Heart left ventricle (tissue), 16 donors: ENCODE measurements around the gene GGACT. TPM values are rescaled to one million over a fixed set of nuclear protein-coding genes. Genes with fewer than 3 reads are reported as not detected.

Experiments
- ATAC-seq, 4 donors: fragments of 200-7000 bp; cut with Tn5 transposase; one replicate each; pipeline ENCODE4 v1.9.1; 2020 to 2022; ENCODE audit warnings: moderate library complexity in 4 of 4, mild to moderate bottlenecking in 3 of 4, moderate number of reproducible peaks in 1 of 4
- DNase-seq, 5 donors: peaks; one replicate each; pipeline ENCODE4 v3.0.0-alpha.2; 2020
- H3K27ac ChIP-seq, 12 donors: fragments of 200-600 bp; sonication (generic) in 4 of 12; one replicate each; pipeline versions ENCODE4 v1.5.0 to v1.8.0; 2016 to 2022; ENCODE audit warnings: mild to moderate bottlenecking in 2 of 12
- H3K27me3 ChIP-seq, 9 donors: fragments of 200-600 bp; sonication (generic) in 2 of 9; one replicate each; pipeline versions ENCODE4 v1.5.1 to v1.8.0; 2016 to 2022; ENCODE audit warnings: mild to moderate bottlenecking in 3 of 9
- H3K36me3 ChIP-seq, 9 donors: fragments of 200-600 bp; sonication (generic) in 2 of 9; one replicate each; pipeline versions ENCODE4 v1.5.0 to v1.8.0; 2018 to 2022; ENCODE audit warnings: mild to moderate bottlenecking in 2 of 9
- H3K4me1 ChIP-seq, 12 donors: fragments of 200-600 bp; sonication (generic) in 4 of 12; one replicate each; pipeline versions ENCODE4 v1.5.0 to v1.8.0; 2016 to 2022; ENCODE audit warnings: mild to moderate bottlenecking in 3 of 12
- H3K4me3 ChIP-seq, 12 donors: fragments of 200-600 bp; sonication (generic) in 4 of 12; one replicate each; pipeline versions ENCODE4 v1.5.0 to v1.8.0; 2017 to 2022; ENCODE audit warnings: mild to moderate bottlenecking in 9 of 12, moderate library complexity in 4 of 12
- H3K9me3 ChIP-seq, 12 donors: fragments of 200-600 bp; sonication (generic) in 4 of 12; one replicate each; pipeline versions ENCODE4 v1.5.0 to v1.8.0; 2016 to 2022; ENCODE audit warnings: mild to moderate bottlenecking in 1 of 12
- POLR2A ChIP-seq, 2 donors: fragments of 450-650 bp; IDR thresholded peaks; one replicate each; pipeline ENCODE4 v1.6.1; 2017; ENCODE audit warnings: antibody characterized with exemption in 2 of 2, mild to moderate bottlenecking in 2 of 2, moderate library complexity in 2 of 2
- WGBS, 4 donors: extraction: QIAGEN DNeasy Blood & Tissue Kit in 2 of 4; methylation state at CpG; one replicate each; pipeline versions ENCODE4 v1.1.5 to v1.1.7; 2013 to 2018; 5-methylcytosine and 5-hydroxymethylcytosine counted together
- intact Hi-C, 10 donors: fragments of 100-400 bp; cut with DNase I; formaldehyde crosslinking; loops; one replicate each; pipeline versions ENCODE4 v1.11.1 to v1.14.2; 2022
- polyA plus RNA-seq, 2 donors: library from polyadenylated mRNA; stranded (reverse); fragments of 200-250 nt; gene quantifications; one replicate each; pipeline ENCODE4 v1.2.3, GENCODE V29; 2013
- total RNA-seq, 9 donors: library from RNA; depleted of rRNA in 2 of 9; stranded (reverse); fragments of >200 nt in 2 of 9; fragmentation: NEBNext Ultra II Directional in 3 of 9; extraction: Animal tissue kit (Norgen Biotek cat#: 25700) in 3 of 9; gene quantifications; one replicate each; pipeline versions ENCODE4 v1.1.0 to v1.2.4, GENCODE V29; 2016 to 2023
- TF ChIP-seq, protein P1 (sequence below), 12 donors: fragments of 200-600 bp; sonication (generic) in 4 of 12; IDR thresholded peaks; one replicate each; pipeline versions ENCODE4 v1.5.0 to v1.8.0; 2018 to 2022; ENCODE audit warnings: antibody characterized with exemption in 12 of 12, mild to moderate bottlenecking in 5 of 12
- donor health status: ischemic (EF 13 %, LVEDD 7.1; RV severe dilation, severe dysfunction).
- donor health status: healthy with polysubstance abuse.
- donor health status: DM: no; HTN: yes; CAD: no.
- donor health status: DM: no; HTN: no; CAD: no.
- donor health status: ischemic (EF 25% LVEDD 6.9; RV normal size, moderate dysfunction).
- donor health status: ischemic (EF 25% LVEDD 5.7; RV mildly dilated, moderate dysfunction).
- donor health status: healthy.
- donor health status: DM: yes; HTN: yes; CAD: no.
- donor health status: ischemic (EF 35%, LVEDD 5.7; RV mildly dilated, moderate dysfunction).
- donor health status: nonischemic (EF 11% LVEDD 7.7; RV severe dilation, severe dysfunction).
- donor health status: DM: yes; HTN: yes; CAD: no.
- donor health status: PGD.
- donor health status: ischemic (EF 29% LVEDD 5.4; RV normal size, mild dysfunction).
- donor health status: nonischemic (EF 23%, LVEDD 6.1; RV moderate dilation, normal function).

Gene GGACT
- total and polyA plus RNA-seq, 11 donors = 0.34 to 3.9 (median 1.3) TPM

GRCh38 chr13:100573121-100573520, 15.5 kb downstream of the GGACT start:
- Histone ChIP-seq H3K4me1 (no peaks in the 10 kb centered on the region), H3K36me3 (no peaks in the 10 kb centered on the region), H3K9me3 (no peaks in the 10 kb centered on the region), H3K4me3 (no peak overlapping the region), H3K27me3 (no peaks in the 10 kb centered on the region), H3K27ac (no peak overlapping the region)
- 39 to 43% (median 41%) methylated on average over 2 of the region's 2 CpGs for WGBS, 4 donors
- intact Hi-C loops = loop anchor here in 6 of 10 donors (2.0 to 10.0 kb wide), 3 partner anchors 529 to 554 kb away; no protein-coding TSS in a partner anchor
- ATAC-seq (peak in 3 of 4 donors; percentile 70 to 79 (median 78)), DNase-seq (peak in 4 of 5 donors; percentile 55 to 72 (median 62))
- TF ChIP-seq, protein P1, sequence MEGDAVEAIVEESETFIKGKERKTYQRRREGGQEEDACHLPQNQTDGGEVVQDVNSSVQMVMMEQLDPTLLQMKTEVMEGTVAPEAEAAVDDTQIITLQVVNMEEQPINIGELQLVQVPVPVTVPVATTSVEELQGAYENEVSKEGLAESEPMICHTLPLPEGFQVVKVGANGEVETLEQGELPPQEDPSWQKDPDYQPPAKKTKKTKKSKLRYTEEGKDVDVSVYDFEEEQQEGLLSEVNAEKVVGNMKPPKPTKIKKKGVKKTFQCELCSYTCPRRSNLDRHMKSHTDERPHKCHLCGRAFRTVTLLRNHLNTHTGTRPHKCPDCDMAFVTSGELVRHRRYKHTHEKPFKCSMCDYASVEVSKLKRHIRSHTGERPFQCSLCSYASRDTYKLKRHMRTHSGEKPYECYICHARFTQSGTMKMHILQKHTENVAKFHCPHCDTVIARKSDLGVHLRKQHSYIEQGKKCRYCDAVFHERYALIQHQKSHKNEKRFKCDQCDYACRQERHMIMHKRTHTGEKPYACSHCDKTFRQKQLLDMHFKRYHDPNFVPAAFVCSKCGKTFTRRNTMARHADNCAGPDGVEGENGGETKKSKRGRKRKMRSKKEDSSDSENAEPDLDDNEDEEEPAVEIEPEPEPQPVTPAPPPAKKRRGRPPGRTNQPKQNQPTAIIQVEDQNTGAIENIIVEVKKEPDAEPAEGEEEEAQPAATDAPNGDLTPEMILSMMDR (IDR thresholded peaks at IDR 0.05) = peak; percentile 53 to 79 (median 66)
- no peak for TF ChIP-seq POLR2A (IDR thresholded peaks at IDR 0.05)

DNA sequence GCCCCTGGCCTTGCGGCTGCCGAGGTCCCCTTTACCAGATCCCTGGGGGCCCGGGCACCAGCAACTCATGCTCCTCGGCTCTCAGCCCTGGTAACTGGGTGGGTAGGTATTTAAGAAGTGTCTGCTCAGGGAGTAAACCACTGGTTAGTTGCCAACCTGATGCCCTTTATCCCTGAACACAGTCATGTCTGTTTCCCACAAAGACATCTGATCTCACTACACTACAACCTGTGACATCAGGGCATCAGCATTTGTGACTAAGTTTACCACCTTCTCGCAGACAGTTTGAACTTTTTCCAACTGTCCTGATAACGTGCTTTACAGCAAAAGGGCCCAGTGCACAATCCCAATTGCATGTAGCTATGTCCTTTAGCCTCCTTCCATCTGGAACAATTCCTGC, 22.0 kb downstream of the GGACT start:
- Histone ChIP-seq H3K27me3 (no peaks in the 10 kb centered on the region), H3K9me3 (peaks cover 0 to 10% (median 0%) of the 10 kb centered on the region in 12 donors), H3K27ac (no peak overlapping the region), H3K4me3 (no peak overlapping the region), H3K4me1 (no peaks in the 10 kb centered on the region), H3K36me3 (no peaks in the 10 kb centered on the region)
- no peak for DNase-seq
- intact Hi-C loops = no loop called here
- no peak for TF ChIP-seq POLR2A (IDR thresholded peaks at IDR 0.05)
- TF ChIP-seq, protein P1 (IDR thresholded peaks at IDR 0.05) = no peak
- peak in 1 of 4 donors; percentile 57 for ATAC-seq
- 74 to 87% (median 86%) methylated on average over 4 to 6 of the region's 6 CpGs for WGBS, 4 donors

- intact Hi-C loops = no loop called here
- Histone ChIP-seq H3K27ac (no peak overlapping the region), H3K27me3 (no peaks in the 10 kb centered on the region), H3K4me1 (no peaks in the 10 kb centered on the region), H3K9me3 (peaks cover 0 to 10% (median 0%) of the 10 kb centered on the region in 12 donors), H3K4me3 (no peak overlapping the region), H3K36me3 (no peaks in the 10 kb centered on the region)
- DNase-seq (no peak), ATAC-seq (no peak)
- WGBS, 4 donors = 67 to 75% (median 70%) methylated on average over 8 of the region's 8 CpGs
- no peak for TF ChIP-seq POLR2A (IDR thresholded peaks at IDR 0.05)
- TF ChIP-seq, protein P1 (IDR thresholded peaks at IDR 0.05) = no peak
Observed at GRCh38 chr13:100565286-100565685, 23.3 kb downstream of the GGACT start.

DNA sequence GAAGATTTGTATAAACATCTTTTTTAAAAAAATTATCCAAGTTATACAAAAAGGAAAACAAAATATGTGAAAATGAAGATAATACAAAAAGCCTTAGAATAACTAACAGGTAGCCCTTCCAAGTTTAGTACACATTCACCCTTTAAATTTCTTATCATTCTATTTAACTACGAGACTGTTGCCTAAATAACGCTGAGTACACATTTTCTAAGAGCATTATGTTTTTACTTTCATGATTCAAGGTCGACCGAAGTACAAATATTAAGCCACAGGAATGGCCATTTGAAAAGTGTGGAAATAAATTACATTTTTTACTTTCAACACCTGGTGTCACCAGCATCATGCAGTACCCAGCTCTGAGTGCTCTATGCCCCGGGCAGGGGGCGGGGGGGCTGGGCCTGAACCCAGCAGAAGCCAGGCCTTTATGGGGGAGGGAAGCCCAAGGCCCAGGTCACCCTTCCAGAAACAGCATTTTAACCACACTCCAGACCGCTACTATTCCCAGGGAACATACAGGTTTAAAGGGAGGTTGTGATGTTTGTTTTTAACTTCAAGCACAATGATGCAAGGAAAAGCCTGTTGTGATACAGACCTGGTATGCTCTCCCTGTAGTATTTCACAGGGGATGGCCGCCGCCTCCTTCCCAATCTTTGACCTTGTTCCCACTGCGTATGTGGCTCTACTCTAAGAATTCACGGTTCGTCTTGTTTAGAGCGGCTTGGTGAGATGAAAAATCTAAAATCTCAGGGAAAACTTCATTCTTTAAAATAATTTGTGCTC, 24.0 kb downstream of the GGACT start:
- Histone ChIP-seq H3K36me3 (no peaks in the 10 kb centered on the region), H3K9me3 (peaks cover 0 to 10% (median 0%) of the 10 kb centered on the region in 12 donors), H3K27ac (no peak overlapping the region), H3K4me3 (no peak overlapping the region), H3K27me3 (no peaks in the 10 kb centered on the region), H3K4me1 (no peaks in the 10 kb centered on the region)
- no peak for DNase-seq
- intact Hi-C loops = no loop called here
- WGBS, 4 donors = 83 to 86% (median 85%) methylated on average over 13 of the region's 13 CpGs
- no peak for ATAC-seq
- TF ChIP-seq, protein P1 (IDR thresholded peaks at IDR 0.05) = no peak
- no peak for TF ChIP-seq POLR2A (IDR thresholded peaks at IDR 0.05)
